Stomach smooth muscle (tissue), 2 donors: ENCODE measurements around the gene EGR1.

Experiments used
- H3K27ac ChIP-seq: one replicate; pipeline ENCODE4 v1.7.0; 2013; ENCODE audit warnings: mild to moderate bottlenecking, low read length, inconsistent platforms
- H3K27me3 ChIP-seq, 2 donors: one replicate each; pipeline ENCODE4 v1.7.0; 2013; ENCODE audit warnings: low read length in 2 of 2; ENCODE audit not compliant: insufficient read depth in 2 of 2, control insufficient read depth in 1 of 2
- H3K36me3 ChIP-seq, 2 donors: one replicate each; pipeline ENCODE4 v1.7.0; 2013; ENCODE audit warnings: low read length in 2 of 2; ENCODE audit not compliant: control insufficient read depth in 2 of 2, insufficient read depth in 2 of 2
- H3K4me1 ChIP-seq: one replicate; pipeline ENCODE4 v1.7.0; 2013; ENCODE audit warnings: low read length; ENCODE audit not compliant: control insufficient read depth, insufficient read depth
- H3K4me3 ChIP-seq, 2 donors: one replicate each; pipeline ENCODE4 v1.7.0; 2013; ENCODE audit warnings: low read length in 2 of 2
- H3K9ac ChIP-seq, 2 donors: one replicate each; pipeline ENCODE4 v1.7.0; 2013; ENCODE audit warnings: low read length in 2 of 2, mild to moderate bottlenecking in 1 of 2
- H3K9me3 ChIP-seq, 2 donors: one replicate each; pipeline ENCODE4 v1.7.0; 2013; ENCODE audit warnings: low read length in 2 of 2; ENCODE audit not compliant: control insufficient read depth in 2 of 2
- donor health status: healthy.
- donor health status: Pancreatic carcinoma.

Gene EGR1

DNA sequence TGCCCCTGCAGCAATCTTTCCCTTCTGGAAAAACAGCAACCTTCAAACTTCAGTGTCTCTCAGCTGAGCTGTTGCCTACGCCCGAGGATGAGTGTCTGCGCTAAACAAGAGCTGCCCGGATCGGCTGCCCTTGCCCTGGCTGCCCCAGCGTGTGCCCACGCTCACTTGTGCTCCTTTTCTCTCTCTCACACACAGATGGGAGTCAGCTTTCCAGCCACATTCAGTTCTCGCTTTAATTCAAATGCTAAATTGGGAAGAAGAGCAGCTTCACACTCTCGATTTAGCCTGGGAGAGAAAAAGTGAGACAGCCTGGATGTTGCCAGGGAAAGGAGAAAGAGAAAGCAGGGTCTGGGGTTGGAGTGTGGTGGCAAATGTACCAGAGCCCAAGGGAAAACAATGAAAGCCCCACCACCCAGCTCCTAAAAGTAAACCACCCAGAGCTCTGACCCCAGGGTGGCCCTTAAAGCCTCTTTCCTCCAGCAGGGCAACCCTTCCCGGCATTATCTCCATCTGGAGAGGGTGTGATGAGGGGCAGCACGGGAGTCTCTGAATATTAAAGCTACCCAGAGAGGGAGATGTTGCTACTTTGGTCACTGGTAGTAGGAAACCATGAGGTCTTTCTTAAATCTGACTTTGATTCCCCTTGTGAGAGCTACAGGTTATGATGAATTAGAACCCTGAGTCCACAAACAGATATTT, 9.9 kb upstream of the EGR1 start:
- H3K36me3 ChIP-seq: no peaks in the 10 kb centered on the region
- H3K9ac ChIP-seq: peak overlapping the region; percentile 16 to 47
- no peaks in the 10 kb centered on the region for H3K9me3 ChIP-seq
- no peaks in the 10 kb centered on the region for H3K27me3 ChIP-seq
- peak overlapping the region; percentile 37 to 49 for H3K4me3 ChIP-seq
- peak overlapping the region; percentile 69 for H3K27ac ChIP-seq
- peaks cover 27% of the 10 kb centered on the region for H3K4me1 ChIP-seq

DNA sequence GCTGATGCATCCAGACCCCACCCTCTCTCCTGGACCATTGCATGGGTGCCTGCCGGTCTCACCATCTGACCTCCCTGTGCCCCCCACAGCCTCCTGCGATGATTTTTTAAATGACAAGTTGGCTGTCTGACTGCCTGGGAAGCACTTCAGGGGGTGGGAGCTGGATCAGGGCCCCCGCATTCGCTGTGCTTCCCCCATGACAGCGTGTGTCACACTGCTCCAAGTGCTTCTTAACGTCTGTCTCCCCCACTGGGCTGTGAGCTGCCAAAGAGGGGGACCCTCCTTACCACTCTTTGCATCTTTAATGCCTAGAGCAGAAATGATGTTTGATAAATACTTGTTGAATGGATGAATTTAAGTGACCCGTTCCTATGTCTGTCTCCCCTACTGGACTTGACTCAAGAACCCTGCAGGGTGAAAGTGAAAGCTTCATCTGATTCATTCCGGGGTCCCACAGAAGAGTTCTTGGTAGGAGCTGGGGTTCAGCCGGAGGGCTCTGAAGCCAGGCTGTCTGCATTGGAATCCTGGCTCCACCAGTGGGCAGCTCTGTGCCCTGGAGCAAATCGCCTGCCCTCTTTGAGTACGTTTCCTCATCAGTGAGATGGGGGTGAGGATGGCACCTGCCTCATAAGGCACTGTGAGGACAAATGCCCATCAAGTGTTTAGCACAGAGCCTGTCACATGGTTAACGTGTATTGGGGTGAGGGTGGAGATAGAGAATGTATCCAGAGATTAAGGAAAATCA, 7.6 kb upstream of the EGR1 start:
- peak overlapping the region; percentile 29 to 40 for H3K4me3 ChIP-seq
- no peak overlapping the region for H3K27ac ChIP-seq
- H3K9ac ChIP-seq: peak overlapping the region in 1 of 2 donors; percentile 17
- H3K36me3 ChIP-seq: no peaks in the 10 kb centered on the region
- H3K4me1 ChIP-seq: peaks cover 31% of the 10 kb centered on the region
- H3K27me3 ChIP-seq: no peaks in the 10 kb centered on the region
- H3K9me3 ChIP-seq: no peaks in the 10 kb centered on the region

DNA sequence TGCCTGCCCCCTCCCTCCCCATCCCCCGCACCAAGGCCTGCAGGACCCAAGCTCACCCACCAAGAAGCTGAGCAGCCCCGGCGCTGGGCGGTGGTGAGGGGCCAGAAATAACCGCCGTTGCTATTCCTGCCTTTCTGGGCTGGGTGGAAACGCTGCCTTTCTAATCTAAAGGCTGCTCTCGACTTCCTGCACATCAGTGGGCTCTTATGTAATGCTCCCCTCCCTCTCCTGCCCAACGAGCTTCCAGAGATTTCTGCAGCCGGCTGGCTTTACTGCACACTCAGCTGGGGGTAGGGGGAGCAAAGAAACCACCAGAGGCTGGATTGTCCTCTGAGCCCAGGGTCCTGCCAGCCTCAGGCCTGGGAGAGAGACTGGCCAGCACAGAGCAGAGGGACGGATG, 6.9 kb upstream of the EGR1 start:
- Histone ChIP-seq H3K27me3 (no peaks in the 10 kb centered on the region), H3K4me3 (peak overlapping the region; percentile 29 to 40), H3K9ac (no peak overlapping the region), H3K36me3 (no peaks in the 10 kb centered on the region), H3K27ac (no peak overlapping the region), H3K4me1 (peaks cover 32% of the 10 kb centered on the region), H3K9me3 (no peaks in the 10 kb centered on the region)

DNA sequence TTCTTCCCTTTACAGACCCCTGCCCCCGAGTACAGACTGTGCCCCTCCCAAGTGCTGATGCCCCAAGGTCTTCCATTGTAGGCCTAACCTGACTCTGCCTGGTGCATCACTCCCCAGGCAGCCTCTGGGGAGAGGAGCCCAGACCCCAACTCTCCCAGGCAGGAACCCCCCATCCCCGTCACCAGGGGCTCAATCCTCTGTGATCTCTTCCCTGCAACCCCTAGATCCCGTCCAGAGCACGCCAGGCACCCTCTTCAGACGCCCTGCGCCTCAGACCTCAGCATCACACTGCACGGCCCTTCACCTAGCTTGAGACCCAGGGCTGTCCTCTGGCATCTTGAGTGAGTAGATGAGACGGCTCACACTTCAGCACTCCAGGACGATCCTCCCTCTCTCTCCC, 6.4 kb upstream of the EGR1 start:
- Histone ChIP-seq H3K36me3 (no peaks in the 10 kb centered on the region), H3K27ac (no peak overlapping the region), H3K9me3 (no peaks in the 10 kb centered on the region), H3K9ac (no peak overlapping the region), H3K27me3 (no peaks in the 10 kb centered on the region), H3K4me1 (peaks cover 37% of the 10 kb centered on the region), H3K4me3 (no peak overlapping the region)

DNA sequence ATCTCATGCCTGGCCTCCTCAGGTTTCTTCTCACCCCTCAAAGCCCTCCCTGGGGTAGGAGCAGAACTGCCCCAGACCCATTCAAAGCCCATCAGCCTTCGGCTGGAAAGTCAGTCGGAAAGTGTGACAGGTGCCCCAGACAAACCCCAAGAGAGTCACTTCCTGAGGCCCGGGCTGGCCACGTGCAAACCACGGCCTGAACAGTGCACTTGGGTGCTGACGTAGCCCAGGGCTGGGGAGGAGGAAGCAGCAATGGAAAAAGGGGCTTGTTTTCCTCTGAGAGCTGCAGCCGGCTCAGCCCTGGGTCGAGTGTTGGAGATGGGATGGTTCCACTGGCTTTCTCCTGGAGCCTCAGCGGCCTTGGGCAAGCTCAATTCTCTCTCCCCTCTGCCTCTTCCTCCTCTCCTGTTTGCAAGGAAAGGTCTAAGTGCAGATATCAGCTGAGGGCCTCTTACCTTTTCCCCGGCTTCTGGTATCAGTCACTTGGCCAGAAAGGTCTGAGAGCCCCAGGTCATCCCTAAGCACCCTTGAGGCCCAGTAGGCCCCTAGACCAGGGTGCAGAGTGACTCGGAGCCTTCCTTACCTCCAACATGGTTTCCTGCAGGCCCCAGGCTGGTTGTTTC, 5.9 kb upstream of the EGR1 start:
- Histone ChIP-seq H3K9ac (no peak overlapping the region), H3K4me3 (no peak overlapping the region), H3K27ac (no peak overlapping the region), H3K27me3 (no peaks in the 10 kb centered on the region), H3K36me3 (no peaks in the 10 kb centered on the region), H3K9me3 (no peaks in the 10 kb centered on the region), H3K4me1 (peaks cover 41% of the 10 kb centered on the region)

DNA sequence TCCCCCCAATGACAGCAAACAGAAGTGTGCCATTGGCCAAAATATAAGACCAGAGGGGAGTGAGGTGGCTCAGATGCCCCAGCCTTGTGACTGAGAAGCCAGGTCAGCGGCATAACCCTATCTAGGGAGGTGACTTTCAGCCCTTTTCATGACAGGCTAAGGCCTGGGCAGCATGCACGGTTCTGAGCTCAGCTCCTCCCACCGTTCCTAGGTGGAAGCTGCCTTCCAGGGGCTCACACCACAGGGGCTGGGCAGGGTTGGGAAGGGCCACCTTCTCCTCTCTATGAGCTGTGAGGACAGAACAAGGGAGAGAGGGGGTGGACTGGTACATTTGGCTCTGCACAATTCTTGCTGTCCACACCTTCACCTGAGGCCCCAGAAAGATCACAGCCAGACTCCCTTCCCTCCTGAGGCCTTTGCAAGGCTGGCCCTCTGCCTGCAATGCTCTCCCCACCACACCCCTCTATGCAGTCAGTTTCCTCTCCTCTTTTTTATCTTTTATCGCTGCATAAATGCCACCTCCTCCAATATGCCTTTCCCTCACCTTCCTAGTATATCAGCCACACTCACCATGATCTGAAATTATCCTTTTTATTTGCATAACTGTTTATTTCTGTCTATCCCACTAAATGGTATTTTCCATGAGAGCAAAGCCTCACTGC, 5.1 kb upstream of the EGR1 start:
- H3K4me1 ChIP-seq: peaks cover 36% of the 10 kb centered on the region
- H3K9ac ChIP-seq: no peak overlapping the region
- H3K27ac ChIP-seq: no peak overlapping the region
- H3K9me3 ChIP-seq: no peaks in the 10 kb centered on the region
- no peaks in the 10 kb centered on the region for H3K36me3 ChIP-seq
- no peak overlapping the region for H3K4me3 ChIP-seq
- no peaks in the 10 kb centered on the region for H3K27me3 ChIP-seq

DNA sequence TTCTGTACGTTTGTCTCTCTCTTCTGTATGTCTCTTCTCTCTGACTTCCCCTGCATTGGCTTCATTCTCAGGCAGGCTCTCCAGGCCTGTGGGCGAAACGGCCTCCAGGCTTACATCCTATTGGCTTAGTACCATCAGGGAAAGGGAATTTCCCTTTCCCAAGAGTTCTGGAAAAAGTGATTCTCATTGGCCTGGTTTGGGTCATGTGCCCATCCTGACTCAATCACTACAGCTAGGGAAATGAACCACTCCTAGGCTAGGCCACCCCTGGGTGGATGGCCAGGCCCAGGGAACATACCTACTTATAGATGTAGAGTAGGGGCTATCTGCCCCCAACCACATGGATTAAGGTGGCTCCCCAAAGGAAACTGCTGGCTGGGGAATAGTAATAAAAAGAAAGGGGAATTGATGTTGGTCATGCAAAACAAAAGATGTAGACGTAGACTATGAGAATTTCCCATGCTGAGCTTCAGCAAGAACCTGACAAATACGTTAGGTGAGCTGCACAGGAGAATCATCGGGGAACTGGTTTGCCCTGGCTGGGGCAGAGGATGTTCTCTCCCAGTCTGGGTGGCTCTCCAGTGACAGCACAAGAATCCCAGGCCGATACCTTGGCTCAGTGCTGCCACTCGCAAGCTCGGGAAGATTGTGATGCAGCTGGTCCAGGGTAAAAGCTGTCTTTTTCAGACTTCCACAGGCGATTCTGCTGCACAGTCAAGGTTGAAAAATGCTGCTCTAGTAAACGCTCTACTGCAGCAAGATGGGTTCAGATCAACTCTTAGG, 3.7 kb upstream of the EGR1 start:
- peak overlapping the region; percentile 41 for H3K27ac ChIP-seq
- peaks cover 40% of the 10 kb centered on the region for H3K4me1 ChIP-seq
- H3K9ac ChIP-seq: peak overlapping the region in 1 of 2 donors; percentile 21
- no peak overlapping the region for H3K4me3 ChIP-seq
- H3K36me3 ChIP-seq: no peaks in the 10 kb centered on the region
- H3K9me3 ChIP-seq: no peaks in the 10 kb centered on the region
- no peaks in the 10 kb centered on the region for H3K27me3 ChIP-seq

DNA sequence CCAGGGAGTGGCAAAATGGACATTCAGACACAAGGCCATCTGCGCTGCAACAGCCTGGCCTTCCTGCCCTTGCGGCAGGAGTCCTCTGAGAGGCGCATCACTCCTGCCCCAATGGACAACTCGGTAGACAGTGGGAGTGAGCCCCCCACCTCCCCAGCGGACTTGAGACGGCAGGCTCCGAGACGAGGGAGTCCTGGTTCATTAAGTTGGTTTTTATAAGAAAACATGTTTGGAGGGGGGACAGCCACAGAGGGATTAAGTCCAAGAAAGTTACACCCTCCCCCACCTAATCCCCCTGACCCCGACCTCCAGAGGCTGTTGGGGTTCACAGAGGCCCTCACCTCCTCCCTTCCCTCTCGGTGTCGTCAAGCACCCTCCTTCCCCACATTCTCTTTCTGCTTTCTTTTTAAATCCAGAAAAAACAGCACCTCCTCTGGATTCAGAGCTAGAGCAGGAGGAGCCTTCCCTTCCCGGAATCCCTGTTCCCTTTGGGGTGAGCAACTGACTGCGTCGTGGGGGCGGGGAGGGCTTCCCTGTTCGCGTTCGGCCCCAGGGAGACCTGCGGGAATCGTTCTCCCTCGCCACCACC, 1.8 kb upstream of the EGR1 start:
- Histone ChIP-seq H3K27me3 (no peaks in the 10 kb centered on the region), H3K9me3 (no peaks in the 10 kb centered on the region), H3K36me3 (peaks cover 0 to 14% of the 10 kb centered on the region in 2 donors), H3K9ac (peak overlapping the region; percentile 92 to 99), H3K27ac (peak overlapping the region; percentile 99), H3K4me1 (peaks cover 45% of the 10 kb centered on the region), H3K4me3 (peak overlapping the region; percentile 70 to 91)

DNA sequence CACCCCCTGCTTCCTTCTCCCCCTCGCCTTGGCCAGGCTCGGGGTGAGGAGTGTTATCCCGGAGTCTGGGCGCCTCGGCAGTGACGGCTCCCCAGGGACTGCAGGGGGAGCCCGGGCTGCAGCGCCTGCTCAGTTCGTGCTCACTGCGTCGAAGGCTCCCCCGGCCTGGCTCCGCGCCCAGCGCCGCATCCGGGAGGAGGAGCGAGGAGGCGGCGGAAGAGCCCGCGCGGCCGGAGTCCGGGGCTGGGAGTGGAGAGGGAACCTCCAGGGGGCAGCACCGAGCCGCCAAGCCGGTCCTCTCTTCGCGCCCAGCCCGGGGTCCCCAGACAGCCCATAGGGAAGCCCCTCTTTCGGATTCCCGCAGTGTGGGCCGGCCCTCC, 1.3 kb upstream of the EGR1 start:
- peak overlapping the region; percentile 99 for H3K27ac ChIP-seq
- peaks cover 41% of the 10 kb centered on the region for H3K4me1 ChIP-seq
- H3K4me3 ChIP-seq: peak overlapping the region; percentile 91 to 98
- no peaks in the 10 kb centered on the region for H3K27me3 ChIP-seq
- H3K9me3 ChIP-seq: no peaks in the 10 kb centered on the region
- peak overlapping the region; percentile 98 to 99 for H3K9ac ChIP-seq
- peaks cover 0 to 14% of the 10 kb centered on the region in 2 donors for H3K36me3 ChIP-seq
